Hepatocyte (in vitro differentiated cells): ENCODE results near the gene VPS25.

ENCODE experiments used
- EZH2 ChIP-seq: fragments of 200-600 bp; sonication (generic); IDR thresholded peaks from 2 replicates; pipeline ENCODE4 v1.6.1; 2016; ENCODE audit warnings: antibody characterized with exemption, mild to moderate bottlenecking, borderline replicate concordance
- TF ChIP-seq, protein P1 (sequence below): fragments of 200-600 bp; sonication (generic); IDR thresholded peaks from 2 replicates; pipeline ENCODE4 v1.5.1; 2016; ENCODE audit warnings: antibody characterized with exemption, mild to moderate bottlenecking; ENCODE audit not compliant: poor library complexity

DNA sequence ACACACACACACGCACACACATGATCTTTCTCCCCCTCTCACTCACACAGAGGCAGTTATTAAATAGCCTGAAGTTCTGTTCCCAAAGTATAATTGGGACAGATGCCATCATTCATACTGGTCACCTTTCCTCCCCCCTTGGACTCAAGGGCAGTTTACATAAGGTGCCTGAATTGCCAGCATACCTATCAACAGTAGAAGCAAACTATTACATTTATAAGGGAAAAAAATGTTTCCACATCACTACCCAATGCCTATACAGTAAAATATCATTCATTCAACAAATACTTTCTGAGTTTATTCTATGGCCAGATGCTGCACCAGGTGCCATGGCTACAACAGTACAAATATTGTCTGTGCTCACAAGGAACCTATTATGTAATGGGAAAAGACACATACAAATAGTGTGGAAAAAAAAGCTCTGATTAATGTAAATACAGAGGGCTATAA, 31.7 kb downstream of the VPS25 start:
- TF ChIP-seq, protein P1, sequence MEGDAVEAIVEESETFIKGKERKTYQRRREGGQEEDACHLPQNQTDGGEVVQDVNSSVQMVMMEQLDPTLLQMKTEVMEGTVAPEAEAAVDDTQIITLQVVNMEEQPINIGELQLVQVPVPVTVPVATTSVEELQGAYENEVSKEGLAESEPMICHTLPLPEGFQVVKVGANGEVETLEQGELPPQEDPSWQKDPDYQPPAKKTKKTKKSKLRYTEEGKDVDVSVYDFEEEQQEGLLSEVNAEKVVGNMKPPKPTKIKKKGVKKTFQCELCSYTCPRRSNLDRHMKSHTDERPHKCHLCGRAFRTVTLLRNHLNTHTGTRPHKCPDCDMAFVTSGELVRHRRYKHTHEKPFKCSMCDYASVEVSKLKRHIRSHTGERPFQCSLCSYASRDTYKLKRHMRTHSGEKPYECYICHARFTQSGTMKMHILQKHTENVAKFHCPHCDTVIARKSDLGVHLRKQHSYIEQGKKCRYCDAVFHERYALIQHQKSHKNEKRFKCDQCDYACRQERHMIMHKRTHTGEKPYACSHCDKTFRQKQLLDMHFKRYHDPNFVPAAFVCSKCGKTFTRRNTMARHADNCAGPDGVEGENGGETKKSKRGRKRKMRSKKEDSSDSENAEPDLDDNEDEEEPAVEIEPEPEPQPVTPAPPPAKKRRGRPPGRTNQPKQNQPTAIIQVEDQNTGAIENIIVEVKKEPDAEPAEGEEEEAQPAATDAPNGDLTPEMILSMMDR, result no peak
- no peak for TF ChIP-seq EZH2
